GM12878 (cell line): ENCODE results near the gene PTPN2.

Source experiments
- CBX5 ChIP-seq: sonication (generic); IDR thresholded peaks from 2 replicates; pipeline ENCODE4 v1.6.1; 2016; ENCODE audit warnings: low read depth, moderate library complexity, mild to moderate bottlenecking, inconsistent platforms
- IKZF2 ChIP-seq, 2 experiments: fragments of 450-650 bp; IDR thresholded peaks; 2 replicates each; pipeline ENCODE4 v1.6.1; 2017; ENCODE audit warnings: mild to moderate bottlenecking in 2 of 2, moderate library complexity in 2 of 2
- KDM1A ChIP-seq: fragments of 200-600 bp; sonication (generic); IDR thresholded peaks from 2 replicates; pipeline ENCODE4 v1.6.1; 2016; ENCODE audit warnings: borderline replicate concordance
- SMC3 ChIP-seq: IDR thresholded peaks from 2 replicates; pipeline ENCODE4 v1.6.1; 2011; ENCODE audit warnings: low read length, improper control_type of control experiment, borderline replicate concordance
- YBX1 ChIP-seq: fragments of 450-650 bp; IDR thresholded peaks from 2 replicates; pipeline ENCODE4 v1.6.1; 2016; ENCODE audit warnings: antibody characterized with exemption
- TF ChIP-seq, protein P1 (sequence below), 3 experiments: IDR thresholded peaks in 2 of 3; conservative IDR thresholded peaks in 1 of 3; 2 replicates each; pipeline ENCODE4 v1.5.1; 2011; ENCODE audit warnings: low read depth in 3 of 3, low read length in 3 of 3, mild to moderate bottlenecking in 3 of 3, control low read depth in 2 of 3, moderate library complexity in 2 of 3, inconsistent platforms in 1 of 3, mixed read lengths in 1 of 3; ENCODE audit not compliant: control insufficient read depth in 2 of 3, insufficient read depth in 1 of 3; ENCODE audit errors: extremely low read depth in 1 of 3

DNA sequence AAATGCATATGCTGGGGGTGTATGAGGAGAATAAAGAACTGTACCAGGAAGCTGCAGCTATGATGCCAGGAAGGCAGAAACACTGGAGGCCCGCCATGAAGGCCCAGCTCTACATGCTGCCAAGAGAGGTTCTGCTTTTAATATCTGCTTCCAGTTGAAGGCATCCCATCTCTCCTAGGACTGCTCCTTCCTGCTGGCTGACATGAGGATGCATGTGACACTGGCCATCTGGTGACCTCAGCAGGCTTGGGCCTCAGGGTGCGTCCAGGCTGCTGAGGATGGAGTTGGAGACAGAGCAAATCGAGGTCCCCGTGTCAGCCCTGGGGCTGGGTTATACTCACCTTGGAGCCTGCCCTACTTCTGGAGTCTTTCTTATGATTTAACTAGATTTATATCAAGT is 132.1 kb downstream of the PTPN2 start:
- TF ChIP-seq, protein P1, sequence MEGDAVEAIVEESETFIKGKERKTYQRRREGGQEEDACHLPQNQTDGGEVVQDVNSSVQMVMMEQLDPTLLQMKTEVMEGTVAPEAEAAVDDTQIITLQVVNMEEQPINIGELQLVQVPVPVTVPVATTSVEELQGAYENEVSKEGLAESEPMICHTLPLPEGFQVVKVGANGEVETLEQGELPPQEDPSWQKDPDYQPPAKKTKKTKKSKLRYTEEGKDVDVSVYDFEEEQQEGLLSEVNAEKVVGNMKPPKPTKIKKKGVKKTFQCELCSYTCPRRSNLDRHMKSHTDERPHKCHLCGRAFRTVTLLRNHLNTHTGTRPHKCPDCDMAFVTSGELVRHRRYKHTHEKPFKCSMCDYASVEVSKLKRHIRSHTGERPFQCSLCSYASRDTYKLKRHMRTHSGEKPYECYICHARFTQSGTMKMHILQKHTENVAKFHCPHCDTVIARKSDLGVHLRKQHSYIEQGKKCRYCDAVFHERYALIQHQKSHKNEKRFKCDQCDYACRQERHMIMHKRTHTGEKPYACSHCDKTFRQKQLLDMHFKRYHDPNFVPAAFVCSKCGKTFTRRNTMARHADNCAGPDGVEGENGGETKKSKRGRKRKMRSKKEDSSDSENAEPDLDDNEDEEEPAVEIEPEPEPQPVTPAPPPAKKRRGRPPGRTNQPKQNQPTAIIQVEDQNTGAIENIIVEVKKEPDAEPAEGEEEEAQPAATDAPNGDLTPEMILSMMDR (IDR thresholded peaks at IDR 0.05 in 2 of 3, conservative IDR thresholded peaks at IDR 0.05 in 1 of 3; ENCODE audit: control insufficient read depth in 2 of 3, extremely low read depth in 1 of 3, insufficient read depth in 1 of 3, low read depth in 3 of 3, low read length in 3 of 3), result no peak
- TF ChIP-seq CBX5 (no peak), SMC3 (no peak), KDM1A (no peak), IKZF2 (IDR thresholded peaks at IDR 0.05) (no peak), YBX1 (no peak)
